LNCaP clone FGC (cell line): Measurements from ENCODE around the gene PRPF19.

ENCODE experiments used
- DNase-seq: peaks from one replicate; pipeline ENCODE4 v3.0.0-alpha.2; 2011; ENCODE audit warnings: low read depth
- H3K4me3 ChIP-seq: 2 replicates; pipeline ENCODE4 v1.5.1; 2011; ENCODE audit warnings: mild to moderate bottlenecking, low read depth, low read length, control low read depth
- TF ChIP-seq, protein P1 (sequence below): IDR thresholded peaks from 2 replicates; pipeline ENCODE4 v1.5.1; 2012; ENCODE audit warnings: mild to moderate bottlenecking; ENCODE audit not compliant: control insufficient read depth, insufficient read depth; ENCODE audit errors: extremely low read depth

The PRPF19 gene

DNA sequence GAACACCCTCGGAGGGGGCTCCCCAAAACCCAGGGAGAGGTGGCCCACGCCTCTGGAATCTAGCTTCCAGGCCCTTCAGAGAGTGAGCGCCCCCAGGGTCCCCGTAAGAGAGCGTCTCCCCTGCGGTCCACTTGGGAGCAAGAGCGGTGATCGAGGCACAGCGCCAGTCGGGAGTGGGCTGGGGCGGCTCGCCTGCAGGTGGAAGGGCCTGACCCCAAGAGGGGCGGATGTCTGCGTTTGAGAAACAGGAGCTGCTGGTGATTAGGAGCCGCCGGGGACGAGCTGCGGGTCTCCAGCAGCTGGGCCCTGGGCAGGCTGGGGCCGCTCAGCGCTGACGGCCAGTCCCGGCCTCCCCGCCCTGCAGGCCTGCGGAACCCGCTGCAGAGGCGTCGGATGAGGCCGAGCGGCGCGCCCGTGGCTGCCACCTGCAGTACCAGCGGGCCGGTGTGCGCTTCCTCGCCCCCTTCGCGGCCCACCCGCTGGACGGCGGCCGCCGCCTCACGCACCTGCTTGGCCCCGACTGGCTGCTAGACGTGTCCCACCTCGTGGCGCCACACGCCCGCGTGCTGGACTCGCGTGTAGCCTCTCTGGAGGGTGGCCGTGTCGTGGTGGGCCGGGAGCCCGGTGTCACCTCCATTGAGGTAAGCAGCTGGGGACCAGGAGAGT is 27.9 kb upstream of the PRPF19 start:
- no peak overlapping the region for H3K4me3 ChIP-seq
- TF ChIP-seq, protein P1, sequence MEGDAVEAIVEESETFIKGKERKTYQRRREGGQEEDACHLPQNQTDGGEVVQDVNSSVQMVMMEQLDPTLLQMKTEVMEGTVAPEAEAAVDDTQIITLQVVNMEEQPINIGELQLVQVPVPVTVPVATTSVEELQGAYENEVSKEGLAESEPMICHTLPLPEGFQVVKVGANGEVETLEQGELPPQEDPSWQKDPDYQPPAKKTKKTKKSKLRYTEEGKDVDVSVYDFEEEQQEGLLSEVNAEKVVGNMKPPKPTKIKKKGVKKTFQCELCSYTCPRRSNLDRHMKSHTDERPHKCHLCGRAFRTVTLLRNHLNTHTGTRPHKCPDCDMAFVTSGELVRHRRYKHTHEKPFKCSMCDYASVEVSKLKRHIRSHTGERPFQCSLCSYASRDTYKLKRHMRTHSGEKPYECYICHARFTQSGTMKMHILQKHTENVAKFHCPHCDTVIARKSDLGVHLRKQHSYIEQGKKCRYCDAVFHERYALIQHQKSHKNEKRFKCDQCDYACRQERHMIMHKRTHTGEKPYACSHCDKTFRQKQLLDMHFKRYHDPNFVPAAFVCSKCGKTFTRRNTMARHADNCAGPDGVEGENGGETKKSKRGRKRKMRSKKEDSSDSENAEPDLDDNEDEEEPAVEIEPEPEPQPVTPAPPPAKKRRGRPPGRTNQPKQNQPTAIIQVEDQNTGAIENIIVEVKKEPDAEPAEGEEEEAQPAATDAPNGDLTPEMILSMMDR: no peak
- DNase-seq: no peak

DNA sequence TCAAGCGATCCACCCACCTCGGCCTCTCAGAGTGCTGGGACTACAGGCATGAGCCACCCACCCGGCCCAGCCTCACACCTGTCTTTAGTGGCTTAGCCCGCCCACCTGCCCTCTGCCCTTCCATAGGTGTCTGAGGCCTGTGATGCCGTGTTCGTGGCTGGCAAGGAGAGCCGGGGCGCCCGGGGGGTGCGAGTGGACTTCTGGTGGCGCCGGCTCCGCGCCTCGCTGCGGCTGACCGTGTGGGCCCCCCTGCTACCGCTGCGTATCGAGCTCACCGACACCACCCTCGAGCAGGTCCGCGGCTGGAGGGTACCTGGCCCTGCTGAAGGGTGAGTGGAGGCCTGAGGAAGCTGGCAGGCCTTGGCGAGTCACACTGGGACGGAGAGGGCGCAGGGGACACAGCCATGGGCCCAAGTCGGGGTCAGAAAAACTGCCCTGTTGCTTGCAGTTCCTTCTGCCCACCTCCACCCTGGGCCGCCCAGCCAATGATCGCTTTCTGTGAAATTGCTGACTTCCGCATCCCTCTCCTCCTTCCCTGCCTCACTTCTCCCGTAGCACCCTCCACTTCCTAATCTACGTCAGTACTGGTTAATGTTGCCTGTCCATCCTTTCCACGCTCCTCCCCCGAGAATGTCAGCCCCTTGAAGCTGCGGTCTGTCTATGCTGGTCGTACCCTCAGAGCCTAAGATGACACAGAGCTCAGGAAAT is 27.2 kb upstream of the PRPF19 start:
- TF ChIP-seq, protein P1: no peak
- no peak overlapping the region for H3K4me3 ChIP-seq
- no peak for DNase-seq

DNA sequence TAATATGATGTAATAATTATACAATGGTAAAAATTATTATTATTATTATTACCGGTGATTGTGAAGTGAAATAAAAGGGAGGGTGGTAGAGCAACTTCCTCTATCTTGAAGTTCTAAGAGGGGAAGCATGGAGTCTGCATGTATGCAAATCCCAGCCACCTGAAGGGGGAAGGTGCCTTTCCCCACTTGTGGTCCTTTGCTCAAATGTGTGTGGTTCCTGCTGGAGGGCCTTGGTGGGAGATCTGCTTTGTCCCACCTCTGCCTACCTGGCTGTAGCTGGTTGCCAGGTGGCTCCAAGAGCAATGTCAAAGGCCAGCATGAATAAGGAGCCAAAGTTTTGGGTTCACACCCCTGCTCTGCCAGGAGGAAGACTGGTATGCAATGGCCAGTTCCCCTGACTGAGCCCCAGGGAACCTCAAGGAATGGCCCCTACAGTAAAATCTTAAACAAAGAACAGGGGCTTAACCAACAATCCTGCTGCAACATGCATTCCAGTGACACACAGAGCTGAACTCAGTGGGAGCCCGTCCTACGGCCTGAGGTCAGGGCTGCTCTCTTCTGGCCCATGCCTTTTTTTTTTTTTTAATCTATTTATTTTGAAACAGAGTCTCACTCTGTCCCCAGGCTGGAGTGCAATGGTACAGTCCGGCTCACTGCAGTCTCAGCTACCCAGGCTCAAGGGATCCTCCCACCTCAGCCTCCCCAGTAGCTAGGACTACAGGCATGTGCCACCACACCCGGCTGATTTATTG is 26.4 kb upstream of the PRPF19 start:
- TF ChIP-seq, protein P1: no peak
- no peak overlapping the region for H3K4me3 ChIP-seq
- no peak for DNase-seq

DNA sequence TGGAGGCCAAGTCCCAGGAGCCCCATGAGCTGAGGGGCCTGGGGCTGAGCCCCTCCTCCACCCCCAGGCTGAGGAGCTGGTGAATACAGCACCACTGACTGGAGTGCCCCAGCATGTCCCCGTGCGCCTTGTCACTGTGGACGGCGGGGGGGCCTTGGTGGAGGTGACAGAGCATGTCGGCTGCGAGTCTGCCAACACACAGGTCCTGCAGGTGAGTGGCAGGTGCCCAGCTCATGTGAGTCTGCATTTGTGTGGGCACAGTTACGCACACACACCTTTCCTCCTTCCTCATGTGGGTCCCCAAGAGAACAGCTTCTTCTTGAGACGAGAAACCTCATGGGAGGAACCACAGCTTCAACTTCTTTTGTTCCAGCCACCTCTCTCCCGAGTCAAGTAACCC is 25.5 kb upstream of the PRPF19 start:
- no peak for DNase-seq
- H3K4me3 ChIP-seq: no peak overlapping the region
- TF ChIP-seq, protein P1: no peak

DNA sequence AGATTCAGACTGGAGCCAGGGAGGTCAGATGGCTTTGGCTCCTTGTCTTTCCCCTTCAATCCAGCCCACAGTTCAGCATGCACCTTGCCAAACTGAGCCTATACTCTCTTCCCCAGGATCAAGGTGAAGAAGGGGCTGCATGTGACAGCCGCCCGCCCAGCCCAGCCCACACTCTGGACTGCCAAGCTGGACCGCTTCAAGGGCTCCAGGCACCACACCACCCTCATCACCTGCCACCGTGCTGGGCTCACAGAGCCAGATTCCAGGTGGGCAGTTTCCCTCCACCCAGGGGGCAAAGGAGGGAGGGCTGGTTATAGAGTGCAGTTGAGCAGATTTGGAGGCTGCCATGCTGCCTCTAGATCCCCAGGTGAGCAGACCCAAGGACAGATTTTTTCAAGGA is 24.0 kb upstream of the PRPF19 start:
- TF ChIP-seq, protein P1: no peak
- no peak for DNase-seq
- no peak overlapping the region for H3K4me3 ChIP-seq

DNA sequence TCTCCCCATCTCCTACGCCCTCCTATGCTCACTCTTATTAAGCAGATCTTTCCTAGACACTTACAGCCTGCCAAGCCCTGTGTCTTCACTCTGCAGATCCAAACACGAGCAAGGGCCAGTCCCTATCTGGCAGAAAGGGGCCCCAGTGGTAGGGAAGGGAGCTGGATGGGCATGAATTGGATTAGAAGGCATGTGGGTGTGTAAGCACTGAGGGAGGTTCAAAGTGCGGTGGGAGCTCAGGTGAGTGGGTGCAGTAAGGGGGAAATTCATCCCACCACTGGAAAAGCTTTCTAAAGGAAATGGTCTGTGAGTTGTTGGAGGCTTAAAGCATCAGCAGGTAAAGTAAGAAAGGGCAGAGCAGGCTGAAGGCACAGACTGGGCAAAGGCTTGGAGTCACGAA is 23.4 kb upstream of the PRPF19 start:
- no peak for DNase-seq
- no peak overlapping the region for H3K4me3 ChIP-seq
- TF ChIP-seq, protein P1: no peak
